GM12878 (cell line): ENCODE results near the gene MAGI2. TPM values are rescaled to one million over a fixed set of nuclear protein-coding genes. Genes with fewer than 3 reads are reported as not detected.

ENCODE experiments used
- ATAC-seq: fragments of 200-7000 bp; cut with Tn5 transposase; 3 replicates; pipeline ENCODE4 v1.9.1; 2020; ENCODE audit warnings: mild to moderate bottlenecking, moderate library complexity
- BruUV-seq: library from RNA; stranded (reverse); fragments of 400-500 nt; replicated peaks from 2 replicates; lab custom pipeline; 2021; lab: Mats Ljungman, UMichigan
- CTCF ChIA-PET: fragments of 300-600 bp; sonication (Branson Sonifier 250); formaldehyde crosslinking; extraction: SDS; loops from one replicate; lab custom pipeline; 2021; ENCODE audit warnings: inconsistent platforms; lab: Yijun Ruan, JAX
- POLR2A ChIA-PET: fragments of 350-600 bp; formaldehyde crosslinking; extraction: SDS; loops from one replicate; lab custom pipeline; 2021; ENCODE audit warnings: inconsistent platforms; lab: Charles Lee
- RAD21 ChIA-PET: fragments of 300-600 bp; sonication (Branson Sonifier 250); formaldehyde crosslinking; loops from one replicate; lab custom pipeline; 2023; ENCODE audit warnings: antibody characterized with exemption; ENCODE audit not compliant: unreplicated experiment; lab: Charles Lee
- SMC1A ChIA-PET: fragments of 300-600 bp; sonication (Branson Sonifier 250); formaldehyde crosslinking; loops from one replicate; lab custom pipeline; 2023; ENCODE audit not compliant: unreplicated experiment, uncharacterized antibody; lab: Charles Lee
- DNase-seq: peaks from one replicate; pipeline ENCODE4 v3.0.0-alpha.2; 2011; ENCODE audit warnings: low read depth, low spot score
- FAIRE-seq: peaks from 3 replicates; lab custom pipeline; 2011; peaks lifted over from hg19 to GRCh38; lab: Jason Lieb, UNC
- H2AFZ ChIP-seq: 2 replicates; pipeline ENCODE4 v1.6.0; 2011; ENCODE audit warnings: low read depth, low read length, control low read depth; ENCODE audit not compliant: control insufficient read depth
- H3K27ac ChIP-seq: 2 replicates; pipeline ENCODE4 v1.5.1; 2011; ENCODE audit warnings: control low read depth; ENCODE audit not compliant: control insufficient read depth, insufficient read depth
- H3K27me3 ChIP-seq, 2 experiments: replicated peaks in 1 of 2; 2 replicates each; pipeline versions ENCODE4 v1.6.0 to v1.6.1; 2011; ENCODE audit warnings: low read length in 1 of 2; ENCODE audit not compliant: control insufficient read depth in 2 of 2, insufficient read depth in 2 of 2
- H3K36me3 ChIP-seq, 2 experiments: 2 replicates each; pipeline ENCODE4 v1.5.1; 2011; ENCODE audit warnings: low read length in 1 of 2; ENCODE audit not compliant: control insufficient read depth in 2 of 2, insufficient read depth in 2 of 2
- H3K4me1 ChIP-seq: 2 replicates; pipeline ENCODE4 v1.6.1; 2011; ENCODE audit warnings: mild to moderate bottlenecking, low read length, moderate library complexity, mixed read lengths; ENCODE audit not compliant: control insufficient read depth, insufficient read depth
- H3K4me2 ChIP-seq: 2 replicates; pipeline ENCODE4 v1.6.0; 2011; ENCODE audit warnings: control low read depth; ENCODE audit not compliant: control insufficient read depth, insufficient read depth
- H3K4me3 ChIP-seq: fragments of 200-600 bp; sonication (generic); 2 replicates; pipeline ENCODE4 v1.5.1; 2016
- H3K79me2 ChIP-seq: 2 replicates; pipeline ENCODE4 v1.6.0; 2011; ENCODE audit warnings: low read length; ENCODE audit not compliant: control insufficient read depth, insufficient read depth
- H3K9ac ChIP-seq: 2 replicates; pipeline ENCODE4 v1.8.0; 2011; ENCODE audit warnings: low read length, control low read depth, mixed read lengths; ENCODE audit not compliant: control insufficient read depth, insufficient read depth
- H3K9me3 ChIP-seq: replicated peaks from 3 replicates; pipeline ENCODE4 v1.5.1; 2011; ENCODE audit warnings: mild to moderate bottlenecking, low read length; ENCODE audit not compliant: control insufficient read depth, insufficient read depth
- H4K20me1 ChIP-seq: 2 replicates; pipeline ENCODE4 v1.6.0; 2011; ENCODE audit not compliant: control insufficient read depth, insufficient read depth
- IKZF2 ChIP-seq, 2 experiments: fragments of 450-650 bp; IDR thresholded peaks; 2 replicates each; pipeline ENCODE4 v1.6.1; 2017; ENCODE audit warnings: mild to moderate bottlenecking in 2 of 2, moderate library complexity in 2 of 2
- NFYB ChIP-seq: IDR thresholded peaks from 2 replicates; pipeline ENCODE4 v1.6.1; 2011; ENCODE audit warnings: low read depth, mild to moderate bottlenecking, low read length, improper control_type of control experiment, moderate library complexity; ENCODE audit not compliant: insufficient read depth
- RB1 ChIP-seq: fragments of 450-650 bp; formaldehyde crosslinking; IDR thresholded peaks from 2 replicates; pipeline ENCODE4 v1.6.1; 2017; ENCODE audit warnings: mild to moderate bottlenecking, borderline replicate concordance
- STAT3 ChIP-seq: IDR thresholded peaks from 2 replicates; pipeline ENCODE4 v1.6.1; 2011; ENCODE audit warnings: low read depth, low read length, improper control_type of control experiment
- WRNIP1 ChIP-seq: IDR thresholded peaks from 2 replicates; pipeline ENCODE4 v1.6.1; 2011; ENCODE audit warnings: low read depth, low read length, improper control_type of control experiment, borderline replicate concordance
- WGBS: methylation state at CpG from one replicate; pipeline ENCODE4 v1.1.6; 2016; ENCODE audit warnings: low lambda C conversion rate; ENCODE audit not compliant: insufficient replicate concordance, insufficient coverage; ENCODE audit errors: missing lambda C conversion rate; 5-methylcytosine and 5-hydroxymethylcytosine counted together
- in situ Hi-C: fragments of 300-500 bp; cut with MboI; formaldehyde crosslinking; loops from 9 replicates; pipeline ENCODE4 v1.14.3; 2018; ENCODE audit warnings: mixed read lengths
- intact Hi-C: fragments of 100-400 bp; cut with micrococcal nuclease; formaldehyde crosslinking; loops from one replicate; pipeline ENCODE4 v1.14.2; 2022; ENCODE audit not compliant: unreplicated experiment
- polyA plus RNA-seq, 11 experiments: library from polyadenylated mRNA; depleted of rRNA in 4 of 11; unstranded in 6 of 11; stranded (reverse) in 5 of 11; fragments of >200 nt; fragmentation: Nextera tagmentation in 4 of 11; fragmentation: Illumina TruSeq in 1 of 11; extraction: Ambion mirVana in 4 of 11; extraction: Trizol in 1 of 11; gene quantifications; 1 replicate in 1 of 11; 2 replicates in 10 of 11; pipeline versions ENCODE4 v1.2.1 to v1.2.3, GENCODE V29; 2011 to 2016; ENCODE audit warnings: inconsistent platforms in 2 of 11, missing spikeins in 2 of 11, low read depth in 1 of 11
- total RNA-seq, 4 experiments: library from RNA; depleted of rRNA in 3 of 4; stranded (reverse); fragments of >200 nt in 3 of 4; fragmentation: Illumina TruSeq in 1 of 4; extraction: Trizol in 1 of 4; gene quantifications; 2 replicates each; pipeline versions ENCODE4 v1.2.1 to v1.2.3, GENCODE V29; 2013 to 2021

MAGI2 gene
- total and polyA plus RNA-seq, 10 of the 15 experiments (the other 5 are each of a cell fraction or from before 2014, with no cell fraction given), result 0.01 to 0.31 (median 0.05) TPM; not detected in 2

GRCh38 chr7:78301407-78301806 is 1152.1 kb downstream of the MAGI2 start:
- no peak for FAIRE-seq
- in situ Hi-C loops (no loop called here), intact Hi-C loops (no loop called here)

GRCh38 chr7:78299088-78299487 is 1154.4 kb downstream of the MAGI2 start:
- in situ Hi-C loops, result no loop called here
- SMC1A ChIA-PET, result no interaction called here
- POLR2A ChIA-PET, result no interaction called here
- Histone ChIP-seq H3K27me3 (no peaks in the 10 kb centered on the region), H3K27ac (no peak overlapping the region), H3K9ac (no peak overlapping the region), H4K20me1 (no peaks in the 10 kb centered on the region), H2AFZ (no peak overlapping the region), H3K36me3 (no peaks in the 10 kb centered on the region), H3K79me2 (no peaks in the 10 kb centered on the region), H3K9me3 (no peaks in the 10 kb centered on the region), H3K4me1 (no peaks in the 10 kb centered on the region), H3K4me2 (no peak overlapping the region)
- WGBS, result 20% methylated on average over 5 of the region's 5 CpGs
- ATAC-seq (no peak), DNase-seq (no peak), FAIRE-seq (no peak)
- no TSS peak for BruUV-seq
- TF ChIP-seq STAT3, result no peak
- TF ChIP-seq, all 136 proteins: peak for 0
- ChIA-PET RAD21 (no interaction called here), CTCF (no interaction called here)
- no peak overlapping the region for H3K4me3 ChIP-seq
- intact Hi-C loops, result no loop called here

More at GRCh38 chr7:78301407-78301806, 1152.1 kb downstream of the MAGI2 start:
- no TSS peak for BruUV-seq
- no peak overlapping the region for H3K9ac ChIP-seq
- H2AFZ ChIP-seq, result no peak overlapping the region
- no peaks in the 10 kb centered on the region for H4K20me1 ChIP-seq
- DNase-seq, result no peak
- H3K27me3 ChIP-seq, result no peaks in the 10 kb centered on the region
- H3K36me3 ChIP-seq, result no peaks in the 10 kb centered on the region
- no peaks in the 10 kb centered on the region for H3K9me3 ChIP-seq
- WGBS, result 58% methylated on average over 3 of the region's 3 CpGs
- no peak for ATAC-seq
- no peak overlapping the region for H3K4me3 ChIP-seq
- TF ChIP-seq WRNIP1, result no peak
- TF ChIP-seq NFYB, result no peak
- no peak for TF ChIP-seq IKZF2 (IDR thresholded peaks at IDR 0.05)
- TF ChIP-seq RB1, result no peak
- ChIA-PET CTCF (no interaction called here), RAD21 (no interaction called here), SMC1A (no interaction called here), POLR2A (no interaction called here)
- H3K27ac ChIP-seq, result no peak overlapping the region
- no peaks in the 10 kb centered on the region for H3K79me2 ChIP-seq
- no peak overlapping the region for H3K4me2 ChIP-seq
- H3K4me1 ChIP-seq, result no peaks in the 10 kb centered on the region
